Spleen (tissue), 7 donors: ENCODE data around the gene ADAM10.

Experiments
- POLR2A ChIP-seq, 3 donors: fragments of 450-650 bp; IDR thresholded peaks; one replicate each; pipeline ENCODE4 v1.5.1; 2017; ENCODE audit warnings: antibody characterized with exemption in 3 of 3, mild to moderate bottlenecking in 1 of 3
- POLR2AphosphoS5 ChIP-seq, 3 donors: sonication (generic); formaldehyde crosslinking; IDR thresholded peaks; one replicate each; pipeline ENCODE4 v1.5.1; 2017; ENCODE audit warnings: antibody characterized with exemption in 3 of 3
- TF ChIP-seq, protein P1 (sequence below), 11 experiments: fragments of 200-600 bp in 7 of 11; fragments of 450-650 bp in 4 of 11; sonication (generic) in 4 of 11; IDR thresholded peaks in 8 of 11; conservative IDR thresholded peaks in 3 of 11; 1 replicate in 7 of 11; 2 replicates in 4 of 11; pipeline versions ENCODE4 v1.4.0 to v1.8.0; 2016 to 2021; ENCODE audit warnings: antibody characterized with exemption in 11 of 11, inconsistent platforms in 4 of 11, mild to moderate bottlenecking in 1 of 11
- donor health status: DM: no; HTN: no; CAD: no; lungs with moderate emphysema.
- donor health status: DM: no; HTN: no; CAD: no.
- donor health status: DM: no; HTN: no; CAD: no.

- TF ChIP-seq, protein P1, sequence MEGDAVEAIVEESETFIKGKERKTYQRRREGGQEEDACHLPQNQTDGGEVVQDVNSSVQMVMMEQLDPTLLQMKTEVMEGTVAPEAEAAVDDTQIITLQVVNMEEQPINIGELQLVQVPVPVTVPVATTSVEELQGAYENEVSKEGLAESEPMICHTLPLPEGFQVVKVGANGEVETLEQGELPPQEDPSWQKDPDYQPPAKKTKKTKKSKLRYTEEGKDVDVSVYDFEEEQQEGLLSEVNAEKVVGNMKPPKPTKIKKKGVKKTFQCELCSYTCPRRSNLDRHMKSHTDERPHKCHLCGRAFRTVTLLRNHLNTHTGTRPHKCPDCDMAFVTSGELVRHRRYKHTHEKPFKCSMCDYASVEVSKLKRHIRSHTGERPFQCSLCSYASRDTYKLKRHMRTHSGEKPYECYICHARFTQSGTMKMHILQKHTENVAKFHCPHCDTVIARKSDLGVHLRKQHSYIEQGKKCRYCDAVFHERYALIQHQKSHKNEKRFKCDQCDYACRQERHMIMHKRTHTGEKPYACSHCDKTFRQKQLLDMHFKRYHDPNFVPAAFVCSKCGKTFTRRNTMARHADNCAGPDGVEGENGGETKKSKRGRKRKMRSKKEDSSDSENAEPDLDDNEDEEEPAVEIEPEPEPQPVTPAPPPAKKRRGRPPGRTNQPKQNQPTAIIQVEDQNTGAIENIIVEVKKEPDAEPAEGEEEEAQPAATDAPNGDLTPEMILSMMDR (IDR thresholded peaks at IDR 0.05 in 8 of 11, conservative IDR thresholded peaks at IDR 0.05 in 3 of 11) = no peak
- TF ChIP-seq POLR2AphosphoS5 (IDR thresholded peaks at IDR 0.05) (no peak), POLR2A (IDR thresholded peaks at IDR 0.05) (no peak)
Measured at GRCh38 chr15:58627701-58628100, 121.8 kb downstream of the ADAM10 start.
